NCI-H2081 treated with DMSO at 0.1 percent for 48 hours (cell line): ENCODE measurements around the gene SPPL2A.
"Not testable (repeated sequence)": the region's sequence is repeated elsewhere in the genome, so short reads cannot be mapped to it uniquely, and the experiment has no call there.

Experiments
- DNase-seq: peaks from one replicate; lab custom pipeline; 2025; lab: John Stamatoyannopoulos, UW

The SPPL2A gene

DNA sequence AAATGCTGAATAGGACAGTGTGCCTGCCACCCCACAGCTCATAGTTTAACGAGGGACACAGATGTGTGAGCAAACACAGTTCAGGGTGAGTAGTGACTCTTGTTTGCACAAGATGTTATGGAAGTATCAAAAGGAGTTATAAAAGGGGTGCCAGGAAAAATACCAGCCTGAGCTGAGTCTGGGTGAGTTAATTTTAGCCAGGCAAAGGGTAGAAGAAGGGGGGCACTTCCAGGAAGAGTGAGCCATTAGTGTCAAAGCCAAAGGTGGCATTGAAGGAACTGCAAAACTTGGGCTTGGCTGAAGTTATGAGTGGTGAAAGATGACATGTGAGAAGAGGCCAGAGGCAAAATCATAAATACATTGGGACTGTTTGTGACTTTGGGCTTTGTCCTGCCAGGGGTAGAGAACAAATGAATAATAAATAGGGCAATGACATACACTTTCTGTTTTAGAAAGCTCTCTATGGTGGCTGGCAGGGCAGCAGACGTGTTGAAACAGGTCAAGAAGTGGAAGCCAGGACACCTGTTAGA, 1.9 kb upstream of the SPPL2A start:
- no peak for DNase-seq

DNA sequence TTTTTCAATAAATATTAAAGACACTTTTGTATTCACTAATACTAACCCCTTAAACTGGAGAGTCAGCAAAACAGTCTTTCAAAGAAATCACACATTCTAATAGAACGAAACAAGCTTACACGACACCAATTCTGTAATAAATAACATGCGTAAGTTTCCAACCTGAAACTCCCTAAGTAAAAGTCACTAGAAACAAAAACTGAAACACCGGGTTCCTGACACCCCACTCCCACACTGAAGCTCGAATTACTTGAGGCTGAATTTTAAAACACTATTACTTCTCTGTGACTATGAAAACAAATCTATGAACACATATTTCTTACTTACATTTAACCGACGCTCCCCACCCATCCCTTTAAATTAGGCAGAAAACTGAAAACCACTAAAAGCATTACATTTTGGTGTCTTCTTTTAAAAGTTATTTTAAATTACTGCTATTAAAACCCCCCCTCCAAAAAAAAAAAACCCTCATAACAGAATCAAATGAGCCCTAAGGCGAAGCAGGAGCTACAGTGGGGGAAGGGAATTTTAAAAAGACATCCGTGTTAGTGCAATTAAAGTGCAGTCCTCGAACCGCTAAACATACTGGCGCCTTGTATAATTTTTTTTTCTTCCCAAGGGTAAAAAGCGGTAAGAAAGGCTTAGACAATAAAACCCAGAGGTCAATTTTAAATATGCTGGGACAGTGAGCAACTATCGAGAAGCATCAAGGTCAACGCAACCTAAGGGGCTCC, 878 bp downstream of the SPPL2A start:
- DNase-seq: no peak

DNA sequence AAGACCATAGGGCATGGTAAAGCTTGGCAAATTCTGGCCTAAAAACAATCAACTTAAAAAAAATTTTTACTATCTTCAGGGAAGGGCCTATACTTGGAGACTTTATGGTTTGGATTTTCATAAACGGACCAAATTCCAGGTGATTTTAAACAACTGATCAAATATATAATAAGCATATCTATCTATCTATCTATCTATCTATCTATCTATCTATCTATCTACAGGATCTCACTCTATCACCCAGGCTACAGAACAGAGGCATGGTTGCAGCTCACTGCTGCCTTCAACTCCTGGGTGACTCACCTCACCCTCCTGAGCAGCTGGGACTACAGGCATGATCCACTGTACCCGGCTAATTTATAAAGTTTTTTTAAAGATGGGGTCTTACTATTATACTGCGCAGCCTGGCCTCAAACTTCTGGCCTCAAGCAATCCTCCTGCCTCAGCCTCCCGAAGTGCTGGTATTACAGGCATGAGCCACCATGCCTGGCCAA, 6.7 kb downstream of the SPPL2A start:
- no peak for DNase-seq

DNA sequence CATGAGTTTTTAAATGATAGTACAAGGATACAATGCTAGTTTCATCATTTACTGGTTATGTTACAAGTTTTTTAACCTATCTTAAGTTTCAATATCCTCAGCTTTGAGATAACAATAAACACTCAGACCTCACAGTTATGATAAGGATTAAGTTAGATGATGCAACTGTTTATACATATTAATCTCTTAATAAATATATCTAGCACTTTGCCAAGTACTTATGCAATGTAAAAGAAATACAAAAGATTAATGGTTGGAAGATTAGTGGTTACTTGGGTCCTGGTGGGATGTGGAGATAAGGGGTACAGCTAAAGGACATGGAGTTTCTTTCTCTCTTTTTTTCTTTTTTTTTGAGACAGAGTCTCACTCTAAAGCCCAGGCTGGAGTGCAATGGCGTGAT, 12.0 kb downstream of the SPPL2A start:
- DNase-seq: no peak

- DNase-seq: no peak
Measured at GRCh38 chr15:50751394-50751793, 14.1 kb downstream of the SPPL2A start.

DNA sequence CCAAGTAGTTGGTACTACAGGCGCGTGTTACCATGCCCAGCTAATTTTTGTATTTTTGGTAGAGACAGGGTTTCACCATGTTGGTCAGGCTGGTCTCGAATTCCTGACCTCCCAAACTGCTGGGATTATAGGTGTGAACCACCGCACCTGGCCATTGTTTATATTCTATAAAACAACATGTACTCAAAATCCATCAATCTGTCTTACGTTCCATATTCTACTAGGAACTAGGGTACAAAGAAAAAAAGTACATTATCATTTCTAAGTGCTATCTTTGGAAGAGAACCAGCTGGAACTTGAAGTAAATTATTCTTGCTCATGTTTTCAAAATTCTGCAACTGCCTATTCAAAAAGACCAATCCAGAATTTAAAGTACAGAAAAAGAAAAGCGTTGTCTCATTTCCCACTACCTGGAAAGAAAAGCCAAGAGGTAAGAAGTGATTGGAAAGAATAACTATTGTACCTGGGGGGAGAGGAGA, 15.2 kb downstream of the SPPL2A start:
- DNase-seq: no peak

- no peak for DNase-seq
Measured at GRCh38 chr15:50747523-50747922, 18.0 kb downstream of the SPPL2A start.

DNA sequence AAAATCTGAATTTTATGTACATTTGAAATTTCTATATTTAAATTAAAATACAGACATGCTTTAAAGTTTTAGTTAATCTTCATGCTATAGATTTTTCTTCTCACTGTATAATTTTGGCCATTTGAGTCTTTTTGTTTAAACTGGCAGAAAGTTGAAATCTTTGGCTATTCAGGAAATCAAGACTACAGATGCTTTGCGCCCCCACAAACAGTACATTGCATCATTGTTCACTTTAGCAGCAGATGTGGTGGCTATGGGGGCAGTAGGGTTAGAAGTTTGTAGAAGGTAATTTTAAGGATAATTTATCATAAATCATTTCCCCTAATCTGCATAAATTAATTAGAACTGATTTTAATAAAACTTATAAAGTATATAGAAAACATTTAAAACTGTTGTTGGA, 20.9 kb downstream of the SPPL2A start:
- DNase-seq: no peak

GRCh38 chr15:50740955-50741354, 24.6 kb downstream of the SPPL2A start:
- no peak for DNase-seq

DNA sequence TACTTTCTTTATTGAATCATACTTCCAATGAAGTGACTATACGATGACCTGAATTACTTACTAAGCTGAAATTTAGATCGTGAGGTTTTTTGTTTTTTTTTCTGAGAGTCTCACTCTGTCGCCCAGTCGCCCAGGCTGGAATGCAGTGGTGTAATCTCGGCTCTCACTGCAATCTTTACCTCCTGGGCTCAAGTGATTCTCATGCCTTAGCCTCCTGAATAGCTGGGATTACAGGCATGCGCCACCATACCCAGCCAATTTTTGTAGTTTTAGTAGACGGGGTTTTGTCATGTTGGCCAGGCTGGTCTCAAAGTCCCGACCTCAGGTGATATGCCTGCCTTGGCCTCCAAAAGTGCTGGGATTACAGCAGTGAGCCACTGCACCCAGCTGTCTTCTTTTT, 28.7 kb downstream of the SPPL2A start:
- DNase-seq: no peak

GRCh38 chr15:50735156-50735555, 30.4 kb downstream of the SPPL2A start:
- DNase-seq: no peak

DNA sequence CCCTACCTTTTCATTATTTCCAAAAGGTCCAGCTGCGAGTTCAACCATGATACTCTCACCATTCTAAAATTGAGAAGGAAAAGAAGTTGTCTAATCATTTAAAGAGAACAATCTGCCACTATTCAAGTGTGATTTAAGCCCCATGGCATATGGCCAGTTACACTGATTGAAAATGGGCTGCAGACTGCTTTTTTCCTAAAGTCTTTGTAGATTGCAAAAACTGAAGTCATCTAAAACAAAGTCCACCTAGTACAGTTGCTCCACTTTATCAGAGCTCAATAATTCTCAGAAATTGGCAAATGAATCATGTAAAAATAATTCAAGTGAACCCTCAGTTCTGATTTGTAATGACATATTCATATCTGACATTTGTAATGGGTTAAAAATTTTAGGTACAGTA, 39.2 kb downstream of the SPPL2A start:
- DNase-seq: no peak

DNA sequence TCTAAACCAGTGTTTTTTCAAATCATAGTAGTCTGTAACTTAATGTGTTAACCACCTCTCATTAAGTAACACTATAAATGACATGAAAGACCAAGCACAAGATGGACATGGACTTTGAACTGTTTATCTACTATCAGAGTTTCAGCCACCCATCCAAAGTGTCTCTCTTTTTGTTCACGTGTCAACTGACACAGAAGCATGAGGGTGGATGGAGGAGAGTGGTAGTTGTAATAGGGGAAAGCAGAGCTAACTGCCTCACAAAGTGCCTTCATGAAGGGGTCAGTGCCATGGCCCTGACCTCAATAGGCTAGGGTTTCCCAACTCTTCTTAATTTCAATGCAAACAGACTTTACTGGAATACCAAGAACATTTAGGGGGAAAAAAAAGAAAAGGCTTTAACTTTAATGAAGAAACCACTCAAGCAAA, 46.8 kb downstream of the SPPL2A start:
- no peak for DNase-seq

GRCh38 chr15:50712018-50712417, 53.5 kb downstream of the SPPL2A start:
- no peak for DNase-seq

- no peak for DNase-seq
Measured at GRCh38 chr15:50710585-50710984, 54.9 kb downstream of the SPPL2A start.

DNA sequence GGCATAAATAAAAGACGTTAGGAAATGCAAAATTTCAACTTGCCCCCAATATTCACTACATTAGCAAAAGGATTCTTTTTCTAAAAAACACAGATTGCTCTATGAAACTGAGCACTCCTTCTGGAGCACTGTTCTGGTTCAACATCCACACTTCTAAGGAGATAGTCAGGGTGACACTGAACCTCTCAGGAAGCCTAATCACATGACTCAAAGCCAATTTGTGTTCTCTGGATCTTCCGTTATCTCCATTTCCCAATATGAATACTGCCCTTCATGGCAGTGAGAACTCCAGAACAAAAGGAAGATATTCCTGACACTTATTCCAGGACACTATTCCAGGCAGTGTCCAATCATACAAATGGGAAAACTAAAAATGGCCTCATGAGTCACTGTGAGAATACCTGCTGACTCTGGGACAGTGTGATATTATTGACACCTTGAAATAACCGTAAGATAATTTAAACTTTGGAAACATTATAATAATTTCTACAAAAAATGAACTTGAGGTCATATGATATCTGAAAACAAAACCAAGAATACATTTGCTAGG, 57.6 kb downstream of the SPPL2A start:
- DNase-seq: no peak

- no peak for DNase-seq
Measured at GRCh38 chr15:50702762-50703334, 62.7 kb downstream of the SPPL2A start.

DNA sequence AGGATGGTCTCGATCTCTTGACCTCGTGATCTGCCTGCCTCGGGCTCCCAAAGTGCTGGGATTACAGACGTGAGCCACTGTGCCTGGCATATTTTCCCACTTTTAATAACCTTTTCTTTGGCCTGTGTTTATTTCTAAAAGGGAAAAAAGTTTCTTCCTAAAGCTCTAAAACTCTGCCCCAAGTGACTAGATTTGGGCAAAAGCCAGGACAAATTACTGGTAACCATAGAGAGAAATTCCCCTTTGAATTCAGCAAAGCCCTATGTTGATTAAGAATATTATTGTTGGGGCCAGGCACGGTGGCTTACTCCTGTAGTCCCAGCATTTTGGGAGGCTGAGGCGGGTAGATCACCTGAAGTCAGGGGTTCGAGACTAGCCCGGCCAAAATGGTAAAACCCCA, 67.4 kb downstream of the SPPL2A start:
- DNase-seq: no peak

GRCh38 chr15:50697109-50697797, 68.3 kb downstream of the SPPL2A start:
- no peak for DNase-seq

DNA sequence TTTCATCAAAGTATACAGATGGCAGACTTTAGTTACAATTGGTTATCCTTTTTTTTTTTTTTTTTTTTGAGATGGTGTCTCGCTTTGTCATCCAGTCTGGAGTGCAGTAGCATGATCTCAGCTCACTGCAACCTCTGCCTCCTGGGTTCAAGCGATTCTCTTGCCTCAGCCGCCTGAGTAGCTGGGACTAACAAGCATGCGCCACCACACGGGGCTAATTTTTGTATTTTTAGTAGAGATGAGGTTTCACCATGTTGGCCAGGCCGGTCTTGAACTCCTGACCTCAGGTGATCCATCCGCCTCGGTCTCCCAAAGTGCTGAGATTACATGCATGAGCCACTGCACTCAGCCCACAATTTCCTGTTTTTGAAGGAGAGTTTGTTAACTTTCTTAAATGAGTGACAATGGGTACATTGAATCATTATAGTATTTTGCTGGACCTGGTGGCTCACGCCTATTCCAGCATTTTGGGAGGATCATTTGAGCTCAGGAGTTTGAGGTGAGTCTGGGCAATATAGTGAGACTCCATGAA, 70.8 kb downstream of the SPPL2A start:
- not testable (repeated sequence) for DNase-seq

DNA sequence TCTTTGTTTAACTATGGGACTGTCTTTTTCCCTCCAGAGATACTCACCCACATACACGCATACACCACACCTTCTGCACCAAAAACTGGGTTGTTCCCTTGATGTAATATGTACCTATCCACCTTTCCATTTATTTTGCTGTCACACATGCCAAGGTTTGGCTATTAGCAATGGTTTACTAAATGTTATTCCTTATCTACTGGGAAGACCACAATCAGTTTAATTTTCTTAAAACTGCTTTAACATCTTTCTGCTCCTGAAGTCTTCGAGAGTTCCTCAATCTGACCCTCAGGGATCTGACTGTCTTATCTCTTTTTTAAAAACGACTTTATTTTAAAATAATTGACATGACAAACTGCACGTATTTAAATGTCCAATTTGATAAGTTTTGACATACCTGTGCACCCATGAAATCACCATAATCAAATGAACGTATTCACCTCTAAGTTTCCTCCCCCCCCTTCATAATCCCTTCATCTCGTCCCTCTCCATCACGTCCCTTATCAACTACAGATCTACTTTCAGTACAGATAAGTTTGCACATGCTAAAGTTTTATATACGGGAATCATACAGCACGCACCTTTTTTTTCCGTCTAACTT, 78.1 kb downstream of the SPPL2A start:
- DNase-seq: no peak
